ENCODE results near the gene SNX20.

DNA sequence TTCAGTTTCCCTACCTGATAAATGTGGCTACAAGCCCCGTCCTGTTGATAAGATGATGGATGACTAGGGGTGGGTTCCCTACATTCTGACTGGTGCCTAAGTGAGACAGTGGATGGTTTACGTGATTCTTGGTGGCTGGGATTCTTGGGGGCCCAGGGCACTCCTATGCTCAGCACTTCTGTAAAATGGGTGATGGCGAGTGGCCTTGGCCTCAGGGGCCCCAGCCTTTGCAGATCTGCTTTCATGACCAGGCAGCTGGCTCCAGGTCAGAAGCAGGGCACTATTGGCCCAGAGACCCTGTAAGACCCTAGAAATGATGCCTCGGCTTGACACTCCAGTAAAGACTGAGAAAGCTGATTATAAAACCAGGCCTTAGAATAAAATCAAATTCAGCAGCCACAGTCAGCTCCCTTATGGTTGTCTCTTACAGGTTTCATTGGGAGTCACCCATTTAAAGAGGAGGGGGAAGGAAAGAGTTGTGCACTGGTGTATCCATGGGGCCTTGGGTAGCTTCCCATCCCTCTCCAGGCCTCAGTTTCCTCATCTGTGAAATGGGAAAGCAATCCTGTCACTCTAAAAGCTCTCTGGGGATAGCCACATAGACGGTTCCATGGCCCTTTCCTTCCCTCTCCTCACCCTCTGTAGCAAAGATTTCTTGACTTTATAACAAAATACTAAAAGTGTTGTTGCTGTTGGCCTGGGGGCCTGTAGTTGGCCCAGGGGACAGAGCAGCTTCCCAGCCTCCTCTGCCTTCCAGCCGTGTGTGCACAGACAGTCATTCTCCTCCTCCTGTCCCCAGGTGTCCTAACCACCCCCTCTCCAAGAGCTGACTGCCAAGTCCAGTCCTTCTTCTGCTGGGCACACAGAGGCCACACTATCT, 1.2 kb downstream of the SNX20 start:
- TF ChIP-seq, protein P1, sequence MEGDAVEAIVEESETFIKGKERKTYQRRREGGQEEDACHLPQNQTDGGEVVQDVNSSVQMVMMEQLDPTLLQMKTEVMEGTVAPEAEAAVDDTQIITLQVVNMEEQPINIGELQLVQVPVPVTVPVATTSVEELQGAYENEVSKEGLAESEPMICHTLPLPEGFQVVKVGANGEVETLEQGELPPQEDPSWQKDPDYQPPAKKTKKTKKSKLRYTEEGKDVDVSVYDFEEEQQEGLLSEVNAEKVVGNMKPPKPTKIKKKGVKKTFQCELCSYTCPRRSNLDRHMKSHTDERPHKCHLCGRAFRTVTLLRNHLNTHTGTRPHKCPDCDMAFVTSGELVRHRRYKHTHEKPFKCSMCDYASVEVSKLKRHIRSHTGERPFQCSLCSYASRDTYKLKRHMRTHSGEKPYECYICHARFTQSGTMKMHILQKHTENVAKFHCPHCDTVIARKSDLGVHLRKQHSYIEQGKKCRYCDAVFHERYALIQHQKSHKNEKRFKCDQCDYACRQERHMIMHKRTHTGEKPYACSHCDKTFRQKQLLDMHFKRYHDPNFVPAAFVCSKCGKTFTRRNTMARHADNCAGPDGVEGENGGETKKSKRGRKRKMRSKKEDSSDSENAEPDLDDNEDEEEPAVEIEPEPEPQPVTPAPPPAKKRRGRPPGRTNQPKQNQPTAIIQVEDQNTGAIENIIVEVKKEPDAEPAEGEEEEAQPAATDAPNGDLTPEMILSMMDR (IDR thresholded peaks at IDR 0.05; ENCODE audit: low read depth, low read length) = no peak
- TF ChIP-seq EZH2phosphoT487 (IDR thresholded peaks at IDR 0.05; ENCODE audit: low read depth) = no peak

Data from OCI-LY3 (cell line).